ENCODE measurements around the gene TNNC1.

TNNC1 gene

DNA sequence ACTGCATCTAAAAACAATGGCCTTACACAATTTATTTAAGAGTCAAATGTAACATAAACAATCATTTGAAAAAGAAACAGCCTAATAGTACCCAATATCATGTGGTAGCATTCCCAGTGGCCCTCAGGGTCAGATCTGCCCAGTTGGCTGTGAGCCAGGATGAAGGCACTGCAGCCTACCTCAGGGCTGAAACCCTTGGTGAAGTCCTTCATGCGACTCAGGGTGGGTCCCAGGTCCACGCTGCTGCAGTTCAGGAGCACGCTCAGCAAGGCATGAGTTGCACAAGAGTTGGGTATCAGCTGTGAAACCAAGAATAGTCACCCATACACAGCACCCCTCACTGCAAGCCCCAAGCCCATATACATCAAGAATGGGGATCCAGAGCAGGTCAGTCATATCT, 46.1 kb downstream of the TNNC1 start:
- Histone ChIP-seq H3K27ac (ENCODE audit: insufficient read depth in 1 of 2, low read depth in 1 of 2, low read length in 2 of 2, poor library complexity in 1 of 2, severe bottlenecking in 2 of 2) (no peak overlapping the region), H3K4me3 (ENCODE audit: control insufficient read depth in 1 of 7, extremely low read depth in 1 of 7, insufficient read depth in 4 of 7, low read depth in 2 of 7, low read length in 6 of 7) (no peak overlapping the region), H3K36me3 (ENCODE audit: control insufficient read depth in 4 of 4, insufficient read depth in 4 of 4, low read length in 3 of 4) (peaks cover 12 to 63% (median 46%) of the 10 kb centered on the region in 4 experiments), H3K4me1 (ENCODE audit: control extremely low read depth in 1 of 4, control insufficient read depth in 4 of 4, insufficient read depth in 4 of 4, low read length in 3 of 4) (peaks cover 10 to 32% (median 29%) of the 10 kb centered on the region in 4 experiments), H3K9me3 (ENCODE audit: control extremely low read depth in 1 of 5, control insufficient read depth in 4 of 5, insufficient read depth in 2 of 5, low read depth in 1 of 5, low read length in 4 of 5) (no peaks in the 10 kb centered on the region), H3K27me3 (replicated peaks in 2 of 5; ENCODE audit: control insufficient read depth in 4 of 5, insufficient read depth in 5 of 5, low read length in 4 of 5) (no peaks in the 10 kb centered on the region)
- POLR2A ChIA-PET: interaction anchor here (0.5 kb wide), 1 partner anchor 135 kb away, joined by 3 read pairs; no protein-coding TSS in a partner anchor
- DNase-seq: no peak
- CTCF ChIA-PET: interaction anchor here (1.1 to 3.4 kb wide), 4 partner anchors 9 to 39 kb away, joined by 3 to 20 read pairs (median 4); no protein-coding TSS in a partner anchor
- 100% methylated on average over 3 of the region's 3 CpGs for WGBS (ENCODE audit: insufficient coverage)

DNA sequence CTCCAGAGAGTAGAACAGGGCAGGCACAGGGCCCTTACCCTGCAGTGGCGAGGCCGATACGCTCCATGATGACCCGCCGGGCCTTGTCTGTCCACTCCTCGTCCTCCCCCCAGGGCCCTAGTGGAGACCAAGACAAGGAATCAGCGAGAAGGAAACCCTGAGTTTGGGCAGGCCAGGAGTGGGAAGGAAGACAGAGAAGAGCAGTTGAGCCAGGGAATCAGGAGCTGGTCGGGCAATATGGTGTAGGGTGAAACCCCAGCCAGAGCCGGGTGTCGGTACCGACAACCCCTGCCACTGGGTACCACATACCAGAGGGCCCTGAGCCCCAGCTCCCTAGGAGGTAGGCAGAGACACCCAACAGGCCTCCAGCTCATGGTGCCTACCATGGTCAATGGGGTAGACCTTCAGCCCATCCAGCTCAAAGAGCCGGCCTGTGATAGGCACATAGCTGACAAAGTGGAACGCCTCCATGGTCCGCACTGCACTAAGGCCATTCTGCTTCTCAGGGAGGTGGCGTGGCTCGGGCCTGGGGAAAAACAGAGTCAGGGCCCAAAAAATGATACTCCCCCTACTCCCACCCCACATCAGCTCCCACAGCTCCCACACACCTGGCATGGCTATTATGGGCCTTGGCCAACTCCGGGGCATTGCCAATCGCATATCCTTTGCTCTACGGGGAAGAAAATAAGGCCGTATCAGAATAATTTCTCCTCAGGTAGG, 46.9 kb downstream of the TNNC1 start:
- CTCF ChIA-PET: interaction anchor here (0.8 to 3.4 kb wide), 8 partner anchors 8 to 110 kb away, joined by 3 to 20 read pairs (median 4); no protein-coding TSS in a partner anchor

DNA sequence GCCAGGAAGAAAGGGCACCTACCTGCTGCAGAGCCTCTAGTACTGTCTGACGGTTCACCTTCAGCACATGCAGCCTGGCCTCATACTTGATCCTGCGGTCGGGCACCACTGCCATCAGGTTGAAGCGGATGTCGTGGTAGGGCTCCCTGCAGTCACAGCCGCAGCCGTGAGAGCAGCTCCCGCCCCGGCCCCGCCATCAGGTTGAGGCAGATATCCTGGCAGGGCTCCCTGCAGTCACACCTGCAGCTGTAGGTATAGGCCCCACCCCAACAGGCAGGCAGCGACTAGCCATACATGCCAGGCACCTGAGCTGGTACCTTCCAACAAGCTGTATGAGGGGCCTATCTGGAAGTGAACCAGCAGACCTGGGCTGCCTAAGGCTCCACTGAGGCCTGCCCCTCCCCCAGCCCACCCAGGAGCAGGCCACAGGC, 47.6 kb downstream of the TNNC1 start:
- Histone ChIP-seq H3K9me3 (ENCODE audit: control extremely low read depth in 1 of 5, control insufficient read depth in 4 of 5, insufficient read depth in 2 of 5, low read depth in 1 of 5, low read length in 4 of 5) (no peaks in the 10 kb centered on the region), H3K4me1 (ENCODE audit: control extremely low read depth in 1 of 4, control insufficient read depth in 4 of 4, insufficient read depth in 4 of 4, low read length in 3 of 4) (peaks cover 2 to 17% (median 15%) of the 10 kb centered on the region in 4 experiments), H3K36me3 (ENCODE audit: control insufficient read depth in 4 of 4, insufficient read depth in 4 of 4, low read length in 3 of 4) (peaks cover 15 to 77% (median 59%) of the 10 kb centered on the region in 4 experiments), H3K27ac (ENCODE audit: insufficient read depth in 1 of 2, low read depth in 1 of 2, low read length in 2 of 2, poor library complexity in 1 of 2, severe bottlenecking in 2 of 2) (no peak overlapping the region), H3K27me3 (replicated peaks in 2 of 5; ENCODE audit: control insufficient read depth in 4 of 5, insufficient read depth in 5 of 5, low read length in 4 of 5) (no peaks in the 10 kb centered on the region), H3K4me3 (ENCODE audit: control insufficient read depth in 1 of 7, extremely low read depth in 1 of 7, insufficient read depth in 4 of 7, low read depth in 2 of 7, low read length in 6 of 7) (no peak overlapping the region)
- WGBS (ENCODE audit: insufficient coverage): 92% methylated on average over 5 of the region's 11 CpGs
- no peak for DNase-seq
- CTCF ChIA-PET: interaction anchor here (1.0 to 3.4 kb wide), 3 partner anchors 9 to 41 kb away, joined by 3 to 20 read pairs (median 5); no protein-coding TSS in a partner anchor
- POLR2A ChIA-PET: no interaction called here

More for the DNA sequence above, 46.9 kb downstream of the TNNC1 start:
- Histone ChIP-seq H3K36me3 (ENCODE audit: control insufficient read depth in 4 of 4, insufficient read depth in 4 of 4, low read length in 3 of 4) (peaks cover 15 to 70% (median 53%) of the 10 kb centered on the region in 4 experiments), H3K27me3 (replicated peaks in 2 of 5; ENCODE audit: control insufficient read depth in 4 of 5, insufficient read depth in 5 of 5, low read length in 4 of 5) (no peaks in the 10 kb centered on the region), H3K27ac (ENCODE audit: insufficient read depth in 1 of 2, low read depth in 1 of 2, low read length in 2 of 2, poor library complexity in 1 of 2, severe bottlenecking in 2 of 2) (no peak overlapping the region), H3K9me3 (ENCODE audit: control extremely low read depth in 1 of 5, control insufficient read depth in 4 of 5, insufficient read depth in 2 of 5, low read depth in 1 of 5, low read length in 4 of 5) (no peaks in the 10 kb centered on the region), H3K4me3 (ENCODE audit: control insufficient read depth in 1 of 7, extremely low read depth in 1 of 7, insufficient read depth in 4 of 7, low read depth in 2 of 7, low read length in 6 of 7) (no peak overlapping the region), H3K4me1 (ENCODE audit: control extremely low read depth in 1 of 4, control insufficient read depth in 4 of 4, insufficient read depth in 4 of 4, low read length in 3 of 4) (peaks cover 6 to 24% (median 22%) of the 10 kb centered on the region in 4 experiments)
- WGBS (ENCODE audit: insufficient coverage): 99% methylated on average over 18 of the region's 20 CpGs
- POLR2A ChIA-PET: interaction anchor here (0.5 to 0.8 kb wide), 2 partner anchors 9 to 136 kb away, joined by 3 to 4 read pairs; no protein-coding TSS in a partner anchor
- no peak for DNase-seq

DNA sequence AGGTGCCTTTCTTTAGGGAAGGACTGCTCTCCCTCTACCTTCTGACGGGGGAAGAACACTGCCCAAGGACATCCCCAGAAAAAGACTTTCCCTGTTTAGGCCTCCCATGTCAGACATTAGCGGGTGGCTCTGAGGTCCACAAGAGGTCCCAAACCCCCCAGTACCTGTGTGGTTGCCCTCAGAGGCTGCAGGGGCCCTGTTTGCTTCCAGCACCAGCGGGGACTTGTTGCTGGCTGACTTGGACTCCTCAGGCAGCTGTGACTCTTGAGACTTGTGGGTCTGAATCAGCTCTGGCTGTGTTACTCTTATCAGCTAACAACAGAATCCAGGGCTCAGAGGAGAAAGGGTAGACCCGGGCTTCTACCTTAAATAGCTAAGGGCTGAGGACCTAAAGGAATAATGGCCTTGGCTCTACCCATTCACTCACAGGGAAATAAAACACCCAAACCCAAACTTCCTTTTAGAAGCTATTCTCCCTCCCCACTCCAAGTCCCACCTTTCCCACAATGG, 48.2 kb downstream of the TNNC1 start:
- 96% methylated on average over 4 of the region's 4 CpGs for WGBS (ENCODE audit: insufficient coverage)
- H3K27me3 ChIP-seq (replicated peaks in 2 of 5; ENCODE audit: control insufficient read depth in 4 of 5, insufficient read depth in 5 of 5, low read length in 4 of 5): no peaks in the 10 kb centered on the region
- ChIA-PET CTCF (interaction anchor here (1.4 to 3.4 kb wide), 2 partner anchors 10 to 41 kb away, joined by 5 to 20 read pairs; no protein-coding TSS in a partner anchor), POLR2A (no interaction called here)
- H3K27ac ChIP-seq (ENCODE audit: insufficient read depth in 1 of 2, low read depth in 1 of 2, low read length in 2 of 2, poor library complexity in 1 of 2, severe bottlenecking in 2 of 2): no peak overlapping the region
- H3K4me1 ChIP-seq (ENCODE audit: control extremely low read depth in 1 of 4, control insufficient read depth in 4 of 4, insufficient read depth in 4 of 4, low read length in 3 of 4): peaks cover 0 to 14% (median 12%) of the 10 kb centered on the region in 4 experiments
- H3K36me3 ChIP-seq (ENCODE audit: control insufficient read depth in 4 of 4, insufficient read depth in 4 of 4, low read length in 3 of 4): peaks cover 15 to 83% (median 62%) of the 10 kb centered on the region in 4 experiments
- no peak for DNase-seq
- no peaks in the 10 kb centered on the region for H3K9me3 ChIP-seq (ENCODE audit: control extremely low read depth in 1 of 5, control insufficient read depth in 4 of 5, insufficient read depth in 2 of 5, low read depth in 1 of 5, low read length in 4 of 5)
- H3K4me3 ChIP-seq (ENCODE audit: control insufficient read depth in 1 of 7, extremely low read depth in 1 of 7, insufficient read depth in 4 of 7, low read depth in 2 of 7, low read length in 6 of 7): no peak overlapping the region

DNA sequence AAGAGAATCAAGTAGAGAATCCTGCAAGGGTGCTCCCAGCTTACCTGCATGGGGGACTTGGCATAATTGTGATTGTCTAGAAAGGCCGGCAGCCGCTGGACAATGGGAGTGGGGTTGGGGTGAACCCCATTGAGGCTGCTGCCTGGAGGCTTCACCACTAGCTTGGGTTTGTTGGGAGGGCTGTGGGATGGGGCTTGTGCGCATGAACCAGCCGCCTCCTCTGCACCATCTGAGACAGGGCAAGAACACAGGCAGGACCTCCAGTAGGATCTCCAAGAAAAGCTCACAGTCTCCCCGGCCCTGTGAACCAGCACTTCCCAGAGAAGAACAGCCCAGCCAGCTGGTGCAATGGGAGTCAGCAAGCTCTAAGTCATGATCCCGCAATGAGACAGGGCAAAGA, 48.8 kb downstream of the TNNC1 start:
- peaks cover 0 to 14% (median 12%) of the 10 kb centered on the region in 4 experiments for H3K4me1 ChIP-seq (ENCODE audit: control extremely low read depth in 1 of 4, control insufficient read depth in 4 of 4, insufficient read depth in 4 of 4, low read length in 3 of 4)
- DNase-seq: no peak
- no peaks in the 10 kb centered on the region for H3K27me3 ChIP-seq (replicated peaks in 2 of 5; ENCODE audit: control insufficient read depth in 4 of 5, insufficient read depth in 5 of 5, low read length in 4 of 5)
- H3K36me3 ChIP-seq (ENCODE audit: control insufficient read depth in 4 of 4, insufficient read depth in 4 of 4, low read length in 3 of 4): peaks cover 15 to 89% (median 65%) of the 10 kb centered on the region in 4 experiments
- ChIA-PET CTCF (interaction anchor here (1.3 to 3.4 kb wide), 2 partner anchors 18 to 42 kb away, joined by 3 to 20 read pairs; no protein-coding TSS in a partner anchor), POLR2A (interaction anchor here (0.6 kb wide), 1 partner anchor 13 kb away, joined by 3 read pairs; no protein-coding TSS in a partner anchor)
- no peak overlapping the region for H3K4me3 ChIP-seq (ENCODE audit: control insufficient read depth in 1 of 7, extremely low read depth in 1 of 7, insufficient read depth in 4 of 7, low read depth in 2 of 7, low read length in 6 of 7)
- H3K27ac ChIP-seq (ENCODE audit: insufficient read depth in 1 of 2, low read depth in 1 of 2, low read length in 2 of 2, poor library complexity in 1 of 2, severe bottlenecking in 2 of 2): no peak overlapping the region
- no peaks in the 10 kb centered on the region for H3K9me3 ChIP-seq (ENCODE audit: control extremely low read depth in 1 of 5, control insufficient read depth in 4 of 5, insufficient read depth in 2 of 5, low read depth in 1 of 5, low read length in 4 of 5)
- WGBS (ENCODE audit: insufficient coverage): 98% methylated on average over 6 of the region's 6 CpGs

DNA sequence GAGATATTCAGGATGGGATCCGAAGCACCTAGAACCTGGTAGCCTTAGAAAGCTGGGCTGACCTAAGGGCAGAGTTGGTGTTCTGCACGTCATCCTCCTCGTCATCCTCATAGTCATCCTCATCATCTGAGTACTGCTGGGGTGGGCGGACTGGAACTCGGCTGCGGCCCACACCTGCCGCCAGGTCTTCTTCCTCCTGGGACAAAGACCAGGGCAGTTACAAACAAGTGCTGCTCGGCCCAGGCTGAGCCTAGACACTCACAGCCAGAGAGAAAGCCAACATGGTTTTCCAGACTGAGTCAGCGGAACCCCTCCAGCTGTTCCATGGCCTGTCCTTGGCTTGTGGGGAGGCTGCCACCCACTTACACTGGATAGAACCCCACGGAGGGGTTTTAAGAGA, 49.5 kb downstream of the TNNC1 start:
- Histone ChIP-seq H3K4me1 (ENCODE audit: control extremely low read depth in 1 of 4, control insufficient read depth in 4 of 4, insufficient read depth in 4 of 4, low read length in 3 of 4) (peaks cover 0 to 13% (median 11%) of the 10 kb centered on the region in 4 experiments), H3K4me3 (ENCODE audit: control insufficient read depth in 1 of 7, extremely low read depth in 1 of 7, insufficient read depth in 4 of 7, low read depth in 2 of 7, low read length in 6 of 7) (no peak overlapping the region), H3K9me3 (ENCODE audit: control extremely low read depth in 1 of 5, control insufficient read depth in 4 of 5, insufficient read depth in 2 of 5, low read depth in 1 of 5, low read length in 4 of 5) (no peaks in the 10 kb centered on the region), H3K36me3 (ENCODE audit: control insufficient read depth in 4 of 4, insufficient read depth in 4 of 4, low read length in 3 of 4) (peaks cover 15 to 91% (median 69%) of the 10 kb centered on the region in 4 experiments), H3K27me3 (replicated peaks in 2 of 5; ENCODE audit: control insufficient read depth in 4 of 5, insufficient read depth in 5 of 5, low read length in 4 of 5) (no peaks in the 10 kb centered on the region), H3K27ac (ENCODE audit: insufficient read depth in 1 of 2, low read depth in 1 of 2, low read length in 2 of 2, poor library complexity in 1 of 2, severe bottlenecking in 2 of 2) (no peak overlapping the region)
- POLR2A ChIA-PET: interaction anchor here (0.6 kb wide), 1 partner anchor 14 kb away, joined by 3 read pairs; no protein-coding TSS in a partner anchor
- DNase-seq: no peak
- CTCF ChIA-PET: interaction anchor here (0.5 to 1.3 kb wide), 2 partner anchors 17 to 397 kb away, joined by 3 read pairs; no protein-coding TSS in a partner anchor
- WGBS (ENCODE audit: insufficient coverage): 94% methylated on average over 10 of the region's 10 CpGs
